K562 (cell line): ENCODE data around the gene ZNF45. TPM values are rescaled to one million over a fixed set of nuclear protein-coding genes. Genes with fewer than 3 reads are reported as not detected.

Experiments
- ATAC-seq: fragments of 200-7000 bp; cut with Tn5 transposase; 3 replicates; pipeline ENCODE4 v1.9.1; 2020; ENCODE audit warnings: moderate library complexity
- BruUV-seq: library from RNA; stranded (reverse); fragments of 400-500 nt; replicated peaks from 2 replicates; lab custom pipeline; 2021; lab: Mats Ljungman, UMichigan
- CTCF ChIA-PET: fragments of 300-600 bp; formaldehyde crosslinking; extraction: SDS; loops from one replicate; lab custom pipeline; 2021; ENCODE audit warnings: low intra/inter-chr PET ratio; lab: Yijun Ruan, JAX
- POLR2A ChIA-PET: fragments of 300-600, 350-650 bp; sonication (Branson Sonifier 250); formaldehyde crosslinking; extraction: SDS; loops from one replicate; lab custom pipeline; 2021; ENCODE audit warnings: antibody characterized with exemption, inconsistent platforms; lab: Yijun Ruan, JAX
- DNase-seq, 4 experiments: peaks; one replicate each; pipeline versions ENCODE4 v3.0.0 to v3.0.0-alpha.2; 2011 to 2018; ENCODE audit warnings: low spot score in 3 of 4, mixed read lengths in 3 of 4; ENCODE audit errors: extremely low read depth in 1 of 4
- FAIRE-seq: peaks from 2 replicates; lab custom pipeline; 2011; peaks lifted over from hg19 to GRCh38; lab: Jason Lieb, UNC
- H2AFZ ChIP-seq: 2 replicates; pipeline ENCODE4 v1.6.0; 2011; ENCODE audit warnings: low read depth, low read length, control low read depth, inconsistent platforms
- H3K27ac ChIP-seq: fragments of 200-600 bp; 3 replicates; pipeline ENCODE4 v1.8.0; 2011; ENCODE audit warnings: low read depth, mild to moderate bottlenecking, control low read depth, inconsistent platforms, low read length, moderate library complexity, mixed read lengths; ENCODE audit errors: extremely low read depth
- H3K27me3 ChIP-seq, 2 experiments: fragments of 300-600 bp in 1 of 2; 2 replicates in 1 of 2; 3 replicates in 1 of 2; pipeline versions ENCODE4 v1.6.0 to v1.8.0; 2011; ENCODE audit warnings: inconsistent platforms in 2 of 2, low read length in 2 of 2, mild to moderate bottlenecking in 1 of 2, mixed read lengths in 1 of 2, moderate library complexity in 1 of 2; ENCODE audit not compliant: control insufficient read depth in 2 of 2, insufficient read depth in 2 of 2
- H3K36me3 ChIP-seq: fragments of 300-600 bp; 3 replicates; pipeline ENCODE4 v1.8.0; 2011; ENCODE audit warnings: mild to moderate bottlenecking, low read length, inconsistent platforms; ENCODE audit not compliant: control insufficient read depth, insufficient read depth
- H3K4me1 ChIP-seq, 2 experiments: fragments of 200-600 bp in 1 of 2; replicated peaks in 1 of 2; 2 replicates in 1 of 2; 3 replicates in 1 of 2; pipeline versions ENCODE4 v1.5.1 to v1.8.0; 2011; ENCODE audit warnings: inconsistent platforms in 2 of 2, low read length in 2 of 2, mild to moderate bottlenecking in 1 of 2, mixed read lengths in 1 of 2, moderate library complexity in 1 of 2; ENCODE audit not compliant: control insufficient read depth in 2 of 2, insufficient read depth in 2 of 2
- H3K4me2 ChIP-seq: 2 replicates; pipeline ENCODE4 v1.6.1; 2011; ENCODE audit warnings: low read length, control low read depth, inconsistent platforms, mixed read lengths; ENCODE audit not compliant: insufficient read depth
- H3K4me3 ChIP-seq: fragments of 200-600 bp; sonication (generic), shearing (Covaris generic); 2 replicates; pipeline ENCODE4 v1.5.1; 2016; ENCODE audit warnings: control low read depth, inconsistent platforms
- H3K79me2 ChIP-seq: fragments of 200-600 bp; 3 replicates; pipeline ENCODE4 v1.8.0; 2011; ENCODE audit warnings: low read length, inconsistent platforms; ENCODE audit not compliant: control insufficient read depth, insufficient read depth
- H3K9ac ChIP-seq, 2 experiments: 2 replicates each; pipeline versions ENCODE4 v1.6.0 to v1.6.1; 2011; ENCODE audit warnings: low read depth in 2 of 2, low read length in 2 of 2, control low read depth in 1 of 2, inconsistent platforms in 1 of 2, mild to moderate bottlenecking in 1 of 2, mixed read lengths in 1 of 2; ENCODE audit not compliant: insufficient read depth in 1 of 2
- H3K9me1 ChIP-seq: one replicate; pipeline ENCODE4 v1.6.0; 2011; ENCODE audit warnings: inconsistent platforms, mild to moderate bottlenecking, low read length, moderate library complexity; ENCODE audit not compliant: control insufficient read depth, insufficient read depth
- H3K9me3 ChIP-seq: replicated peaks from 2 replicates; pipeline ENCODE4 v1.5.1; 2011; ENCODE audit warnings: low read depth, low read length, inconsistent platforms; ENCODE audit not compliant: control insufficient read depth, insufficient read depth
- H4K20me1 ChIP-seq: replicated peaks from 2 replicates; pipeline ENCODE4 v1.6.1; 2011; ENCODE audit warnings: low read length, inconsistent platforms, mixed read lengths; ENCODE audit not compliant: control insufficient read depth, insufficient read depth
- ASH1L ChIP-seq: fragments of 450-650 bp; IDR thresholded peaks from 2 replicates; pipeline ENCODE4 v1.6.1; 2018; ENCODE audit warnings: borderline replicate concordance, mild to moderate bottlenecking, low read depth; ENCODE audit not compliant: partially characterized antibody
- BACH1 ChIP-seq: fragments of 200-800 bp; sonication (Bioruptor generic); IDR thresholded peaks from 2 replicates; pipeline ENCODE4 v1.6.1; 2016; ENCODE audit warnings: missing genetic modification characterization, missing compliant biosample characterization
- EP300 ChIP-seq: IDR thresholded peaks from 2 replicates; pipeline ENCODE4 v1.6.1; 2012; ENCODE audit warnings: low read length, improper control_type of control experiment
- MTA3 ChIP-seq: fragments of 450-650 bp; formaldehyde crosslinking; IDR thresholded peaks from 2 replicates; pipeline ENCODE4 v1.6.1; 2017; ENCODE audit warnings: mild to moderate bottlenecking, borderline replicate concordance
- NFYB ChIP-seq: IDR thresholded peaks from 2 replicates; pipeline ENCODE4 v1.6.1; 2011; ENCODE audit warnings: mild to moderate bottlenecking, moderate library complexity; ENCODE audit not compliant: insufficient read length; ENCODE audit errors: extremely low read depth
- RBM25 ChIP-seq: fragments of 200-400 bp; formaldehyde crosslinking; IDR thresholded peaks from 2 replicates; pipeline ENCODE4 v1.6.1; 2018; ENCODE audit warnings: low read length, low read depth, moderate library complexity; ENCODE audit not compliant: severe bottlenecking
- TRIM28 ChIP-seq: fragments of 450-650 bp; IDR thresholded peaks from 2 replicates; pipeline ENCODE4 v1.6.1; 2017
- WHSC1 ChIP-seq: IDR thresholded peaks from one replicate; pipeline ENCODE4 v1.6.1; 2012; ENCODE audit warnings: low read length, control low read depth, inconsistent platforms
- ZNF184 ChIP-seq: sonication (generic); formaldehyde crosslinking; IDR thresholded peaks from 2 replicates; pipeline ENCODE4 v1.5.0; 2020; ENCODE audit warnings: missing genetic modification reagents
- ZNF316 ChIP-seq: fragments of 450-650 bp; IDR thresholded peaks from 2 replicates; pipeline ENCODE4 v1.6.1; 2016
- ZNF354B ChIP-seq: fragments of 250-450 bp; sonication (Bioruptor Pico); IDR thresholded peaks from 2 replicates; pipeline ENCODE4 v1.4.0; 2020
- ZNF431 ChIP-seq: sonication (generic); formaldehyde crosslinking; IDR thresholded peaks from 2 replicates; pipeline ENCODE4 v1.8.0; 2022; ENCODE audit warnings: mild to moderate bottlenecking, missing genetic modification reagents
- ZNF583 ChIP-seq: fragments of 250-450 bp; sonication (Bioruptor Pico); IDR thresholded peaks from 2 replicates; pipeline ENCODE4 v1.4.0; 2020
- ZNF695 ChIP-seq: fragments of 450-650 bp; formaldehyde crosslinking; IDR thresholded peaks from 2 replicates; pipeline ENCODE4 v1.4.0; 2020; ENCODE audit warnings: mild to moderate bottlenecking, moderate library complexity
- WGBS: fragments of 100-300 bp; shearing (Covaris generic); methylation state at CpG from one replicate; pipeline ENCODE4 v1.1.6; 2016; ENCODE audit warnings: low coverage, mixed read lengths; ENCODE audit not compliant: insufficient coverage; ENCODE audit errors: missing lambda C conversion rate; 5-methylcytosine and 5-hydroxymethylcytosine counted together
- in situ Hi-C: fragments of 300-500 bp; cut with MboI; formaldehyde crosslinking; loops from 4 replicates; pipeline ENCODE4 v1.15.0; 2018; ENCODE audit warnings: inconsistent platforms, mixed read lengths
- intact Hi-C: fragments of 100-400 bp; cut with micrococcal nuclease; formaldehyde crosslinking; loops from 2 replicates; pipeline ENCODE4 v1.14.2; 2022
- polyA plus RNA-seq, 8 experiments: library from polyadenylated mRNA; depleted of rRNA in 4 of 8; stranded (reverse) in 5 of 8; unstranded in 3 of 8; fragments of >200 nt; fragmentation: Nextera tagmentation in 2 of 8; fragmentation: Illumina TruSeq in 1 of 8; extraction: Ambion mirVana in 2 of 8; extraction: Trizol in 1 of 8; gene quantifications; 2 replicates each; pipeline versions ENCODE4 v1.2.1 to v1.2.3, GENCODE V29; 2011 to 2014; ENCODE audit warnings: inconsistent platforms in 1 of 8, missing spikeins in 1 of 8
- total RNA-seq, 7 experiments: library from RNA; depleted of rRNA in 6 of 7; stranded (reverse); fragments of >200 nt in 6 of 7; fragmentation: Illumina TruSeq in 2 of 7; extraction: Trizol in 2 of 7; gene quantifications; 2 replicates each; pipeline versions ENCODE4 v1.2.1 to v1.2.3, GENCODE V29; 2011 to 2021; ENCODE audit warnings: low replicate concordance in 1 of 7

The ZNF45 gene
- total and polyA plus RNA-seq, 9 of the 15 experiments (the other 6 are each of a cell fraction or from before 2014, with no cell fraction given) = 2.6 to 10.6 (median 9.4) TPM

DNA sequence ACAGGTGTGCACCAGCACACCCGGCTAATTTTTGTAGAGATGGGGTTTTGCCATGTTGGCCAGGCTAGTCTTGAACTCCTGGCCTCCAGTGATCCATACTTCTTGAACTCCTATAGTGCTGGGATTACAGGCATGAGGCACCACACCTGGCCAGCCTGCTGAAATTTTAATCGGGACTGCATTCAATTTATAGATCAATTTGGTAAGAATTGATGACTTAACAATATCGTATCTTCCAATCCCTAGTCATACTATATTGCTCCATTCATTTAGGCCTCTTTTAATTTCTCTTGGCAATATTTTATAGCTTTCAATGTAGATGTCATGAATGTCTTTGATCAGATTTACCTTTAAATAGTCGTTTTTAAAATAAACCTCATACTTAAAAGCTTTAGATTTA lies 5.6 kb upstream of the ZNF45 start:
- no peak for DNase-seq

DNA sequence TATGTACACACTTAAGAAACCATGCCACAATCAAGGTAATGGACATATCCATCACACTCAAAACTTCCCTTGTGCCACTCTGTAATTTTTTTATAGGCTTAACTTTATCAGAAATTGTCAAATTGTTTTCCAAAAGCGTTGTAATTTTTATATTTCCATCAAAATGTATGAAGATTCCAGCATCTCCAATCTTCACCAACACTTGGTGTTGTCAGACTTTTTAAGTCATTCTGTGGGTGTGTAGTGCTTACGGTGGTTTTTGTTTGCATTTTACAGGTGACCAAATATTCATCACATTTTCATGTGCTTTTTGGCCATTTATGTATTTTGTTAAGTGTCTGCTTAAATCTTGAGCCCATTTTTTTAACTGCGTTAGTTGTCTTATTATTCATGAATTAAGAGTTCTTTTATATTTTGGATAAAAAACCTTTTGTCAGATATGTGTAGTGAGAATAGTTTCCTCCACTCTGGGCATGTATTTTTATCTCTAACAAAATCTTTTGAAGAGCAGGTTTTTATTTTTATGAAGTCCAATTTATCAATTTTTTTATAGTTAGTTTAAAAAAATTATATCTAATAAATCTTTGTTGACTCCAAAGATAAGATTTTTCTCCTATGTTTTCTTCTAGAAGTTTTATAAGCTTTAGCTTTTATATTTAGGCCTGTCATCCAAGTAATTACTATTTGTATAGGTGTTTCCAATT lies 4.6 kb upstream of the ZNF45 start:
- H3K27me3 ChIP-seq = no peaks in the 10 kb centered on the region
- DNase-seq = no peak
- in situ Hi-C loops = no loop called here
- ATAC-seq = no peak
- H3K9me3 ChIP-seq = peaks cover 4% of the 10 kb centered on the region; the same call in 1 of the 2 replicates
- TF ChIP-seq BACH1 (tag) (no peak), EP300 (no peak), WHSC1 (no peak), ZNF583 (no peak), NFYB (no peak), ZNF184 (CRISPR knock-in tag) (peak; percentile 93), TRIM28 (0 out of 2 replicates have a peak, but pooled peaks have one; percentile 19), ZNF431 (CRISPR knock-in tag) (no peak), ZNF695 (no peak), RBM25 (peak; percentile 81)
- TF ChIP-seq, all 486 proteins: peak for 3
- Histone ChIP-seq H3K9ac (no peak overlapping the region), H3K79me2 (0 out of 3 replicates have a peak, but pooled peaks cover under 1% of the 10 kb centered on the region), H3K36me3 (no peaks in the 10 kb centered on the region), H3K4me3 (no peak overlapping the region), H3K4me2 (no peak overlapping the region), H2AFZ (no peak overlapping the region), H3K4me1 (no peaks in the 10 kb centered on the region), H4K20me1 (no peaks in the 10 kb centered on the region), H3K9me1 (no peaks in the 10 kb centered on the region), H3K27ac (no peak overlapping the region)
- ChIA-PET CTCF (no interaction called here), POLR2A (no interaction called here)
- intact Hi-C loops = no loop called here
- BruUV-seq = no TSS peak
- WGBS = 20% methylated on average over 3 of the region's 3 CpGs
- no peak for FAIRE-seq

More for the DNA sequence above, 5.6 kb upstream of the ZNF45 start:
- no TSS peak for BruUV-seq
- H3K79me2 ChIP-seq = no peaks in the 10 kb centered on the region
- POLR2A ChIA-PET = no interaction called here
- no peak for ATAC-seq
- H3K27ac ChIP-seq = no peak overlapping the region
- H3K9ac ChIP-seq = no peak overlapping the region
- no peaks in the 10 kb centered on the region for H4K20me1 ChIP-seq
- H3K9me1 ChIP-seq = no peaks in the 10 kb centered on the region
- intact Hi-C loops = no loop called here
- in situ Hi-C loops = no loop called here
- no peaks in the 10 kb centered on the region for H3K36me3 ChIP-seq
- WGBS = 1% methylated on average over 4 of the region's 4 CpGs
- no peak overlapping the region for H3K4me2 ChIP-seq
- H2AFZ ChIP-seq = no peak overlapping the region
- H3K4me1 ChIP-seq = no peaks in the 10 kb centered on the region
- no peaks in the 10 kb centered on the region for H3K27me3 ChIP-seq
- FAIRE-seq = no peak
- TF ChIP-seq ASH1L (no peak), MTA3 (no peak), ZNF316 (peak; percentile 44; the same call in 1 of the 2 replicates), ZNF354B (no peak)
- H3K4me3 ChIP-seq = no peak overlapping the region
- H3K9me3 ChIP-seq = peaks cover 4% of the 10 kb centered on the region; the same call in 1 of the 2 replicates
- CTCF ChIA-PET = no interaction called here
